ENCODE results near the gene ATN1.

GRCh38 chr12:6974180-6974579 is 46.4 kb downstream of the ATN1 start:
- TF ChIP-seq POLR2A (IDR thresholded peaks at IDR 0.05) (no peak), CTCF (IDR thresholded peaks at IDR 0.05) (no peak)
